Raji (cell line): ENCODE results near the gene RPL39L.

Experiments used
- POLR2A ChIP-seq: IDR thresholded peaks from 2 replicates; pipeline ENCODE4 v1.6.1; 2011; ENCODE audit warnings: low read depth, low read length, control low read depth; ENCODE audit not compliant: insufficient read depth

Gene RPL39L

GRCh38 chr3:187112934-187113793 lies 26.1 kb downstream of the RPL39L start:
- no peak for TF ChIP-seq POLR2A

GRCh38 chr3:187110156-187110555 lies 29.1 kb downstream of the RPL39L start:
- TF ChIP-seq POLR2A = no peak

- TF ChIP-seq POLR2A = no peak
Measured at GRCh38 chr3:187107989-187108388, 31.3 kb downstream of the RPL39L start.

GRCh38 chr3:187105700-187106099 lies 33.6 kb downstream of the RPL39L start:
- TF ChIP-seq POLR2A = no peak

- no peak for TF ChIP-seq POLR2A
Measured at GRCh38 chr3:187104933-187105332, 34.4 kb downstream of the RPL39L start.

GRCh38 chr3:187104342-187104741 lies 35.0 kb downstream of the RPL39L start:
- TF ChIP-seq POLR2A = no peak

- no peak for TF ChIP-seq POLR2A
Measured at GRCh38 chr3:187103251-187103650, 36.0 kb downstream of the RPL39L start.

GRCh38 chr3:187102073-187102634 lies 37.1 kb downstream of the RPL39L start:
- TF ChIP-seq POLR2A = no peak

GRCh38 chr3:187101184-187102072 lies 37.9 kb downstream of the RPL39L start:
- no peak for TF ChIP-seq POLR2A

GRCh38 chr3:187098923-187099512 lies 40.3 kb downstream of the RPL39L start:
- no peak for TF ChIP-seq POLR2A

GRCh38 chr3:187093320-187093719 lies 46.0 kb downstream of the RPL39L start:
- no peak for TF ChIP-seq POLR2A

GRCh38 chr3:187088701-187089100 lies 50.6 kb downstream of the RPL39L start:
- TF ChIP-seq POLR2A = no peak

GRCh38 chr3:187086831-187087230 lies 52.5 kb downstream of the RPL39L start:
- TF ChIP-seq POLR2A = no peak

- no peak for TF ChIP-seq POLR2A
Measured at GRCh38 chr3:187085933-187086332, 53.4 kb downstream of the RPL39L start.

GRCh38 chr3:187085021-187085666 lies 54.2 kb downstream of the RPL39L start:
- no peak for TF ChIP-seq POLR2A
